Measurements from ENCODE around the gene MPPED2.

The MPPED2 gene

DNA sequence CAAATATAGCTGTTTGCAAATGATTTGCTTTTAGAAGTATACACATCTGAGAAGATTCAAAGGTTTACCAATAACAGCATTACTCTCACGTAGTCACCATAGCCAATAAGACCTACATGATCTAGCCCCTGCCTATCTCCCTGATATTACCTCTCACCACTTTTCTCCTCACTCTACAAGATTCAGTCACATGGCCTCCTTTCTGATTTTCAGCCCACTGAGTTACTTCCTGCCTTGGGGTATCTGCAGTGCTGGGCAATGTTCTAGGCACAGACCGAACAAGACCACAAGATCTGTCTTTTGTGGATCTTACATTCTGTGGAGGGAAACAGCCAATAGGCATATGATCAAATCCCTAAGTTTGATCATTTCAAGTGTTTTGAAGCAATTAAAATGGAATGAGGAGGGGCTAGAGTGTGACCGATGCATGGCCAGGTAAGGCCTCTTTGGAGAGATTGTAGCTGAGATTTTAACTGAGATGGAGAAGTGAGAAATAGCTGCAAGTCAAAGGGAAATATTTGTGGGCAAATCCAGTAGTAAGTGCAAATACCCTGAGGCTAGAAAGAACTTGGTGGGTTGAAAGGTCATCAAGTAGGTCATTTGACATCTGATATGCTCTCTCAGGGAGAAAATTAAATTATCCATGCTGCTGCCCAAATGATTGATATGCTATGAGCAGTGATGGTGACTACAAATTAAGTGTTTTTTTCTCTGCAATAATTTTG lies 220.2 kb downstream of the MPPED2 start:
- H3K36me3 ChIP-seq (ENCODE audit: control insufficient read depth, insufficient read depth, low read length), result no peaks in the 10 kb centered on the region
- no peaks in the 10 kb centered on the region for H3K27me3 ChIP-seq (ENCODE audit: control insufficient read depth, insufficient read depth, low read length)
- no peak overlapping the region for H3K4me3 ChIP-seq (ENCODE audit: low read depth, low read length)
- H3K9me3 ChIP-seq (ENCODE audit: control insufficient read depth, insufficient read depth, low read length), result no peaks in the 10 kb centered on the region
- H3K9ac ChIP-seq (ENCODE audit: low read depth, low read length), result no peak overlapping the region
- peaks cover 6% of the 10 kb centered on the region for H3K4me1 ChIP-seq (ENCODE audit: control insufficient read depth, insufficient read depth, low read length)

DNA sequence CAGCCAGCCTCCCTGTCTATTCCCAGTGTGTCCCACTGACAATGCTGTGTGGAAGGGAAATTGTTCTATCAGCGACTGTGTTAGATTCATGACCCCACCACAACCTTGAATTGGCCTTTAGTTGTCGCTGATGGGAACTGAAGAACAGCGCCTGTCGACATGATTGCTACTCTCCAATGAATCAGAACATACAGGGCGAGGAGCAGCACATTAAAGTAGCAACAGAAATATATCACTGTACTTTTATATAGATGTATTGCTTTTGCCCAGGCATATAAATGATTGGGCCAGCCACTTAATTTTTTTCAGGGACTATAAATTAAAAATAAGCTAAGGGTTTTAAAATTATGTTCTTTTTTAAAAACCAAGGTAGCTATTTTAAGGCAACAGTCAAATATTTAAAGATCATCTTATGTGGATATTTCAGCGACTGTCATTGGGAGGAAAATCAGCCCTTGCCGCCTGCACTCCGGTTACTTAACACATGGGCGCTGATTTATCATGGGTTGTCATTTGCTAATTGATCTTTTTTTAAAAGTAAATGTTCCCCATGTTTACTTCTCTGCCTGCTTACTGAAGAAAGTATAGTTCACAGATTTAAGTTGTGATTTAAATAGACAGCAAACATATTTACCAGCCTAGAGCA lies 221.2 kb downstream of the MPPED2 start:
- Histone ChIP-seq H3K9ac (ENCODE audit: low read depth, low read length) (no peak overlapping the region), H3K4me3 (ENCODE audit: low read depth, low read length) (no peak overlapping the region), H3K9me3 (ENCODE audit: control insufficient read depth, insufficient read depth, low read length) (no peaks in the 10 kb centered on the region), H3K4me1 (ENCODE audit: control insufficient read depth, insufficient read depth, low read length) (peaks cover 6% of the 10 kb centered on the region), H3K27me3 (ENCODE audit: control insufficient read depth, insufficient read depth, low read length) (no peaks in the 10 kb centered on the region), H3K36me3 (ENCODE audit: control insufficient read depth, insufficient read depth, low read length) (no peaks in the 10 kb centered on the region)

DNA sequence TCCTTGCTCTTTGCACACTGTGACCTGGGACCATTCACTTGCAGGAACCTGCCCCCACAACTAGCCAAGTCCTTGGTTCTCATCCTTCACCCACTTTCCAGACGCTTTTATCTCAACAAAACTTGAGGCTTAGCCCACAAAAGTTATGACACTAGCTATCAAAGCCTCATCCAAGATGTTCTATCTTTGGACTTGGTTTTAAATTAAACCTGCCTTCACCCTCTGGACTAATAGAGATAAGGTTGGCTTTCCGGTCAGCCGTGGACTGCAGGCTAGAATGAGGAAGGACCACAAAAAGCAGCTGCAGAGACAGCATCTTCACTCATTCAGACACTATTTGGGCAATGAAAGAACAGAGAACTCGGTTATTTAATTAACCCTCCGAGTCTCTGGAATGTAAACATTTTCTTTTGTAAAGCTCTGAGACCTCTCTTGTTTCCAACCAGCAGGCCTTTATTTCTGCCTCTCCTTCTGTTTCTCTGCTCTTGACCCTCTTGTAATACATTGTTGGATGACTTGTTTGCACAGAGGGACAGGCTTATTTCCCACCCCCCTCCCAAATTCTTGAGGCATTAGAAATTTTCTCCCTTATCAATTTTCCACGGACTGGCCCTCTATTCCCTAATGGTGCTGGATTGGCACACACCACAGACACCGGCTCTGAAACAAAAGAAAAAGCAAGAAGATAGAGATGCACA lies 221.9 kb downstream of the MPPED2 start:
- H3K9ac ChIP-seq (ENCODE audit: low read depth, low read length), result no peak overlapping the region
- H3K36me3 ChIP-seq (ENCODE audit: control insufficient read depth, insufficient read depth, low read length), result no peaks in the 10 kb centered on the region
- H3K4me3 ChIP-seq (ENCODE audit: low read depth, low read length), result no peak overlapping the region
- no peaks in the 10 kb centered on the region for H3K9me3 ChIP-seq (ENCODE audit: control insufficient read depth, insufficient read depth, low read length)
- peaks cover 6% of the 10 kb centered on the region for H3K4me1 ChIP-seq (ENCODE audit: control insufficient read depth, insufficient read depth, low read length)
- H3K27me3 ChIP-seq (ENCODE audit: control insufficient read depth, insufficient read depth, low read length), result no peaks in the 10 kb centered on the region

DNA sequence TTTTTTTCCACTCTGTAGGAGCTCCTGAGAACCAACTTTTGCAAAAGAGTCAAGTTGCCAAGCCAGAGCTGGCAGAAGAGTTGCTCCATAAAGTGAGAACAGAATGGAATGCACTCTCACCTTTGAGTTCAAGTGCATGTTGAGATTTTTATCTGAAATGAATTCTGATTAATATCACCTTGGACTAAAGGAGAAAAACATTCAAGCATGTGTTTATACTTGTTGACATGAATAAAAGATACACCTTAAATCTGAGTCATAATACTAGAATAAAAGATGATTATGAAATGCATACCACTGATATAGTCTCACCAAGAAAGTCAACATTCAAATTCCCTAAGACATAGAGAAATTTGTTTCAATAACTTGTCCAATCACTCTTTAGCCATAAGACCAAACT lies 225.4 kb downstream of the MPPED2 start:
- Histone ChIP-seq H3K4me3 (ENCODE audit: low read depth, low read length) (no peak overlapping the region), H3K36me3 (ENCODE audit: control insufficient read depth, insufficient read depth, low read length) (no peaks in the 10 kb centered on the region)

More for the DNA sequence above, 225.4 kb downstream of the MPPED2 start:
- no peaks in the 10 kb centered on the region for H3K9me3 ChIP-seq (ENCODE audit: control insufficient read depth, insufficient read depth, low read length)
- no peaks in the 10 kb centered on the region for H3K27me3 ChIP-seq (ENCODE audit: control insufficient read depth, insufficient read depth, low read length)
- peaks cover 10% of the 10 kb centered on the region for H3K4me1 ChIP-seq (ENCODE audit: control insufficient read depth, insufficient read depth, low read length)
- no peak overlapping the region for H3K9ac ChIP-seq (ENCODE audit: low read depth, low read length)

Measured in iPS-15b (cell line).